ENCODE measurements around the gene PRR19.

Gene PRR19

GRCh38 chr19:42271861-42272534 is 29.9 kb upstream of the PRR19 start:
- no peak for DNase-seq

GRCh38 chr19:42272535-42272897 is 29.4 kb upstream of the PRR19 start:
- DNase-seq, result no peak

- no peak for DNase-seq
These were observed 28.9 kb upstream of the PRR19 start for GRCh38 chr19:42272989-42273406.

GRCh38 chr19:42273407-42274064 is 28.4 kb upstream of the PRR19 start:
- DNase-seq, result no peak

GRCh38 chr19:42274065-42274682 is 27.8 kb upstream of the PRR19 start:
- DNase-seq, result no peak

GRCh38 chr19:42275103-42275502 is 26.8 kb upstream of the PRR19 start:
- DNase-seq, result no peak

- no peak for DNase-seq
These were observed 26.4 kb upstream of the PRR19 start for GRCh38 chr19:42275517-42275916.

- no peak for DNase-seq
These were observed 25.6 kb upstream of the PRR19 start for GRCh38 chr19:42276284-42276683.

- DNase-seq, result no peak
These were observed 25.1 kb upstream of the PRR19 start for GRCh38 chr19:42276821-42277220.

GRCh38 chr19:42277821-42278451 is 24.0 kb upstream of the PRR19 start:
- no peak for DNase-seq

GRCh38 chr19:42278452-42279154 is 23.3 kb upstream of the PRR19 start:
- no peak for DNase-seq

GRCh38 chr19:42279155-42279901 is 22.6 kb upstream of the PRR19 start:
- DNase-seq, result no peak

GRCh38 chr19:42279902-42280814 is 21.8 kb upstream of the PRR19 start:
- DNase-seq, result peak; percentile 97

GRCh38 chr19:42280815-42281145 is 21.2 kb upstream of the PRR19 start:
- DNase-seq, result no peak

- no peak for DNase-seq
These were observed 20.6 kb upstream of the PRR19 start for GRCh38 chr19:42281146-42281826.

GRCh38 chr19:42281827-42282762 is 19.8 kb upstream of the PRR19 start:
- no peak for DNase-seq

GRCh38 chr19:42282819-42283187 is 19.1 kb upstream of the PRR19 start:
- no peak for DNase-seq

- peak; percentile 98 for DNase-seq
These were observed 18.5 kb upstream of the PRR19 start for GRCh38 chr19:42283188-42284065.

GRCh38 chr19:42284066-42284501 is 17.8 kb upstream of the PRR19 start:
- DNase-seq, result peak; percentile 90

Measured in 8988T (cell line).